HG02870 (cell line): ENCODE measurements around the gene RCAN3.
A peak's percentile ranks its signal among the peaks of the same experiment; 100 is the strongest.
"Not testable (repeated sequence)": the region's sequence is repeated elsewhere in the genome, so short reads cannot be mapped to it uniquely, and the experiment has no call there.

Source experiments
- ATAC-seq: cut with Tn5 transposase; IDR thresholded peaks from one replicate; pipeline ENCODE4 v1.9.1; 2021; ENCODE audit warnings: mild to moderate bottlenecking, moderate library complexity; ENCODE audit not compliant: unreplicated experiment

Gene RCAN3

DNA sequence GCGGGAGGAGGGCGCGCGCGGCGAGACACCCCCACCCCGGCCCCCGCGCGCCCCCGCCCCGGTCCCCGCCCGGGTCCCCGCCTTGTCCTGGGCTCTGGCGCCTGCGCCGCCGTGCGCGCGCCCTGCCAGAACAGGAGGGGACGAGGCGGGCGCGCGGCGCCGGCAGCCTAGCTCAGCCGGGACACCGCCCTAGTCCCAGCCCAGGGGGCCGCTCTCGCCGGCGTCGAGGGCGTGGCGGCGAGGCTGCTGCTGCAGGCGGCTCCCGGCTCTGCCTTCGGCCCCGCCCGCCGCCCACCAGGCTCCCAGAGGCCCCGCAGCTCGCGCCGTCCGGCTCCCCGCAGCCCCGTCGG is at the start of gene RCAN3:
RCAN3 (plus strand) TSS at position 128 of the 350 bp plus-strand sequence. CDS start 11,537 bp downstream, outside the sequence.
- ATAC-seq = no peak

DNA sequence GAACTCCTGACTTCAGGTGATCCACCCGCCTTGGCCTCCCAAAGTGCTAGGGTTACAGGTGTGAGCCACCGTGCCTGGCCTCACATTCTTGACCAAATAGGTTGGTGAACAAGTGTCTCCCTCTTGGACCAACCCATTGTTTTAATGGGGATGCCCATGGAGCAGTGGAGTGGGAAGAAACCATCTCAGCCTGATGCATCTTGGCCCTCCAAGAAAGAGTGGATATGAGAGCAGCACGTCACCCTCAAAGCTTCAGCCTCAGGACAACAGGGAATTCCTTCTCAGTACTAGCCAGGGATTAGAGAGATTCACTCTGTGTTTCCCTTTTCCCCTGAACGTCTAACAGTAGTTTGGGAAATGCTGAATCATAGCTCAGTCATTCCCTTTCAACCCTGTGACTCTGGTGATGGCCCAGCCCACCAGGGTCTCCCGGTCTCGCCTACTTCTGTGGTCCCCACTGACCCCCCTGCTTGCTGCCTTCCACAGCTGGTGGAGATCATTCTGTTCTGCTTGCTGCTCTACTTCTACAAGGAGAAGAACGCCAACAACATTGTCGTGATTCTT is 49.6 kb upstream of the RCAN3 start:
- ATAC-seq = no peak

DNA sequence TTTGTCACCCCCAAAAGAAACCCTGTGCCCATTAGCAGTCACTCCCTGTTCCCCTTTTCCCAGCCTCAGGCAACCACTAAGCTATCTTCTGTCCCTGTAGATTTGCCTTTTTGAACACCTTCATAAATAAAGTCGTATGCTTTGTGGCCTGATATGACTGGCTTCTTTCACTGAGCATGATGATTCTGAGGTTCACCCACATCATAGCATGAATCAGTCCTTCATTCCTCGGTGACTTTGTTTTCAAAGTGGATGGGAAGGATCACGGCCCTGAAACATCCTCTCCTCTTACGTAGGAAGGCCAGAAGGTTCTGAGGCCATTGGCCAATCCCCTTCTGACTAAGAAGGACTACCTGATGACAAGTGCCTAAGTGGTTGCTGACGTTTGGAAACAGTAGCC is 48.0 kb upstream of the RCAN3 start:
- ATAC-seq = no peak

DNA sequence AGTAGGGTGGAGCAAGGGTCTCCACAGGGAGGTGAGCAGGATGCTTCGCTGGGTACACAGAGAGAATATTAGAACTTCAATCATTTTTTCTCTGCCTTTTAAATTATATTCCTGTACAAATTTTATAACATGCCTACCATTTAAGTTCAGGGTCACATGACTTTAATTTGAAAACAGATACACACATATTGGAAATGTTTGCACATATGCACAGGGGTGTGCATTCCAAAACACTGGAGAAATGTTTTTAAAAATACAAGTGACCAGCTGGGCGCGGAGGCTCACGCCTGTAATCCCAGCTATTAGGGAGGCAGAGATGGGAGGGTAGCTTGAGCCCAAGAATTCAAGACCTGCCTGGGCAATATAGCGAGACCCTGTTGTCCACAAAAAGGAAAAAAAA is 47.4 kb upstream of the RCAN3 start:
- ATAC-seq = no peak

DNA sequence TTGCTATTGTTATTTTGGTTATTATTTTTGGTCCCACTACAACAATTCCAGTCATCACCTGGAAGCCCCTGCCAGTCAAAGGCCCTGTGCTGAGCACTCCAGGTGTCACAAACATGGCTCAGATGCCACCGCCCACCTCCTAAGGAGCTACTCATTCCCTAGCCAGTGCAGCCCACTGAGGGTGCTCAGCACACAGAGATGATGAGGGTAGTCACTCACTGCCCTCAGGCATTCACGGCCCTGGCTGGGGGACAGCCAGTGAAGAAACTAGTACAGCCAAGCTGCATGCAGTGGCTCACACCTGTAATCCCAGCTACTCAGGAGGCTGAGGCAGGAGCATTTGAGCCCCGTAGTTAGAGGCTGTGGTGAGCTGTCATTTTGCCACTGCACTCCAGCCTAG is 44.8 kb upstream of the RCAN3 start:
- no peak for ATAC-seq

DNA sequence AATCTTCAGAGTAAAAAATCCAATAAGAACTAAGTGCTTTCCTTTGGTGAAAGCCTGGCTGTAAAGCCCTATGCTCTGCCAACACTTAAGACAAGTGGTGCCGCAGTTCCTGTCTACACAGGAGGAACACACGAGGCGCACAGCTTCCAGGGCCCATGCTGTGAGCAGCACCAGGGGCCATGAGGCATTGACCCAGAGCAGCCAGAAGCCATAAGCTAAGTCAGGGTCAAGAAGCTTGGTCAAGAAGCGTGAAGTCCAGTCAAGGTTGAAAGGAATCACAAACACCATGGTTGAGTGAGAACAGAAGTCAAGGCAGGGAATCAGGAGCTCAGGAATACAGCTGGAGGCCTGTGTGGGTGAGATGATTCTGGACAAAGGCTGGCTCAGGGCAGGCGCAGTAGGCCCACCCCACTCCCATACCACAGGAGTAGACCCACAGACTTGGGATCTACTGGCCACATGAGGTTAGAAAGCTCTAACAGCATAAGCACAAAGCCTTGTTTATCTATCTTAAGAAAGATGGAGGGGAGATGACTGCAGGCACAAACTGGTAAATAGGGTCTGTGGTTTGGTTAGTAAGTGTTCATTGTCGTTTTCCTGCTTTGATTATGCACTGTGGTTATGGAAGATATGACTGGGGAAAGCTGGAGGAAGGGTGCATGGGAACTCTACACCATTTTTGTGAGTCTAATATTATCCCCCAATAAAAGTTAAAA is 42.9 kb upstream of the RCAN3 start:
- ATAC-seq = no peak

DNA sequence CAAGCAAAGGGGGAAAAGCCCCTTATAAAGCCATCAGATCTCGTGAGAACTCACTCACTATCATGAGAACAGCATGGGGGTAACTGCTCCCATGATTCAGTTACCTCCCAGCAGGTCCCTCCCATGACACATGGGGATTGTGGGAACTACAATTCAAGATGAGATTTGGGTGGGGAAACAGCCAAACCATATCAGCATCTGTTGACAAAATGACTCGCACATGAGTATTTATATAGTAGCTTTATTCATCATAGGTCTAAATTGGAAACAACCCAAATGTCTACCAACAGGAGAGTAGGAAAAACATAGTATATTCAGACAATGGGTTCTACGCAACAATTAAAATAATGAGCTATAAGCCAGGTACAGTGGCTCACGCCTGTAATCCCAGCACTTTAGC is 40.5 kb upstream of the RCAN3 start:
- ATAC-seq = not testable (repeated sequence)

DNA sequence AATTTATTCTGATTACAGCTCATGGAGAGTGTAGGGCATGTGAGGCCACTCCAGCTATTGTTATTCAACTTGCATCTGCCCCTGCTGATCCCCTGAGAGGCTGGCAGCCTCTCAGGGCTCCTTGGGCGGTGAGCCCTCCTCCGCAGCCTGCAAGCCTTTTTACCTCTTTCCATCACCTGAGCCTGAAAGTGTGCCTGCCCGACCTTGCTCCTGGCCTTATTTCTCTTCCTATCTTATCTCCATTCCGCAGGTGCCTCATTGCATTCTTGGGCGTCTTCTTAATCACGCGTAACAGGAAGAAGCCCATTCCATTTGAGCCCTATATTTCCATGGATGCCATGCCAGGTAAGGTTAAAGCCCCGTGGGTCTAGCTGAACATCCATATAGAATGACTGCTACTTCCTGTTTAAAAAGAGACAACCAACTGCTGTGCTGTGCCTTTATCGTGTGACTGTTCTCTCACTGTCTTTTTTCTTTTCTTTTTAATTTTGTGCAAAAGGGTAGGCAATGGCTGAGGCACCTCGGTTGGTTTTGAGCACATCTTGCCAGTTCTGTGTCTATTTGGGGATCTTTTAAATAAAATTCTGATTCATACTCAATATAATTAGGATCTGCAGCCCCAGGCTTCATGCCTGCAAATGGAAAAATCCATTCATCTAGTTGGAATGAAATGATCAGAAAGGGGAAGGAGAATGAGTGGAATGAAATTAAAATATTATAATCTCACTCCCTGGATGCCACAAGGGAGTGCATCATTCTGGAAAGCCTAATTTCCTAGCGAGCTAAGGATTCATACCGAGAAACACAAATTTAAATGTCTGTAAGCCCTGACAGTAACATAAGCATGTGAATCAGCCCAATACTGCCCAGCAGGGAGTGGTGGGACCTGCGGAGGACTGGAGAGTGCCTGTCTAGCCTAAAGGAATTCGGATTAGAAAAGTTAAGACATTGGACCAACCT is 38.6 kb upstream of the RCAN3 start:
- no peak for ATAC-seq

DNA sequence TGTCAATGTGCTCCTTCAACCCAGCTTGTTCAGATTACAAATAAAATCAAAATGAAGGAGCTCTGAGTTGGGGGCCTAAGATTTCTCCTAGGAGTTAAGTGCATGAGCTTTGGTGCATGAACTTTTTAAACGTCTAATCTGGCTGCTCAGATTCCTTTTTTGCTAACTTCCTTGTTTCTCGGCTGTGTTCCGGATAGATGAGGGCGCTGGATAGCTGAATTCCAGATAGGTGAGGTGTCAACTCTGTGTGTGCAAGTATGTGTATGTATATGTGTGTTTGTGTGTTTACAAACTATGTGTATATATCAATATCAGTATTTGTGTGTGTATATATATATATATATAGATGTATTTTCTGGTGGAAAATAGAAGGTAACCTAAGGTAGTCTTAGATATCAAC is 37.5 kb upstream of the RCAN3 start:
- no peak for ATAC-seq

DNA sequence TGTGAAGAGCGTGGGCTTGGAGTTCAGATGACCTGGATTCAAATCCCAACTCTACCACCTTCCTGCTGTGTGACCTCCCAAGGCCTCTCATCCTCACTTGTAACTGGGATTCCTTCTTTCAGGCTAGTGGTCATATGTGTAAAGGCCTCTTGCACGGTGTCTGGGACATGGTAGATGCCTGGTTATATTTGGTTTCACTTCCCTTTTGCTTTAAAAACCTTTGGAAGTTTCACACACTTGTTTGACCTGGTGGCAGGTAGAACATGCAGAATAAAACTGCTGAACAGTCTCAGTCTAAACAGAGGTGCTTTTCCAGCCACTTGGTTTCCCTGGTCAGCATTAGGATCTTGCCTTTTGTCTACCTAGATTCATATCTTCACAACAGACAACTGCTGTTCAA is 37.0 kb upstream of the RCAN3 start:
- no peak for ATAC-seq

DNA sequence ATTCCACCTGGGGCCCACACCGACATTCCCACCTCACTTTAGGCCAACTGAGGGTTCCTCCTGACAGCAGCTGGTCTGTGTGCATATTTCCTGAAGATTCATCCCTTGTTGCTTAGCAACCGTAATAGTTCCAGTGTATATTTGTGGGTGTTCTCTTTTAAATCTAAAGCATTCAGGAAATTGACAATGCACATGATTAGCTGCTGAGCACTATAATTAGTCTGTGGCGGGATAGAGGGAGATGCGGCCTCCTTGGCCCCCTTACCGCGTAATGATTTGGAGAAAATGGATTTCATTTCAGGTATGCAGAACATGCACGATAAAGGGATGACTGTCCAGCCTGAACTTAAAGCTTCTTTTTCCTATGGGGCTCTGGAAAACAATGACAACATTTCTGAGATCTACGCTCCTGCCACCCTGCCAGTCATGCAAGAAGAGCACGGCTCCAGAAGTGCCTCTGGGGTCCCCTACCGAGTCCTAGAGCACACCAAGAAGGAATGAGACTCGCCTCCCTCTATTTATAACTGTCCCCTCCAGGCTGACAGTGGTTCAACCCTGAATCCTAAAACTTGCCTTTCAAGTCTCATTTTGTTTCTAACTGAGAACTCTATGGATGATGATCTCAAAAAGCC is 33.8 kb upstream of the RCAN3 start:
- ATAC-seq = no peak

DNA sequence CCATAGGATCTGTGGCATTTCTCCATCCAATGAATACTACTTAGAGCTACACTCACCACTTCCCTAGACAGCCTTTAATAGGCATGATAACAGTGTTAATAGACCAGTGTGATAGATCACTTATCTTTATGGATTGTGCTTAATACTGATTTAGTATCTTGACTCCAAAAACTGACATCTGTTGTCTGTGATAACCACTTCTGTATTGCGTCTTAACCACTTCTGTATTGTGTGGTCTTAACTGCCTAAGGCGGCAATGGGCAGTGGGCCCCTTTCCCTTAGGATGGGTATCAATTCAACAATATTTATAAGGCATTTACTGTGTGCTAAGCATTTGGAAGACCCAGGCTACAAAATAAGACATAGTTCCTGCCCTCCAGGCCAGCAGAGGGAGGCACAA is 32.0 kb upstream of the RCAN3 start:
- no peak for ATAC-seq

DNA sequence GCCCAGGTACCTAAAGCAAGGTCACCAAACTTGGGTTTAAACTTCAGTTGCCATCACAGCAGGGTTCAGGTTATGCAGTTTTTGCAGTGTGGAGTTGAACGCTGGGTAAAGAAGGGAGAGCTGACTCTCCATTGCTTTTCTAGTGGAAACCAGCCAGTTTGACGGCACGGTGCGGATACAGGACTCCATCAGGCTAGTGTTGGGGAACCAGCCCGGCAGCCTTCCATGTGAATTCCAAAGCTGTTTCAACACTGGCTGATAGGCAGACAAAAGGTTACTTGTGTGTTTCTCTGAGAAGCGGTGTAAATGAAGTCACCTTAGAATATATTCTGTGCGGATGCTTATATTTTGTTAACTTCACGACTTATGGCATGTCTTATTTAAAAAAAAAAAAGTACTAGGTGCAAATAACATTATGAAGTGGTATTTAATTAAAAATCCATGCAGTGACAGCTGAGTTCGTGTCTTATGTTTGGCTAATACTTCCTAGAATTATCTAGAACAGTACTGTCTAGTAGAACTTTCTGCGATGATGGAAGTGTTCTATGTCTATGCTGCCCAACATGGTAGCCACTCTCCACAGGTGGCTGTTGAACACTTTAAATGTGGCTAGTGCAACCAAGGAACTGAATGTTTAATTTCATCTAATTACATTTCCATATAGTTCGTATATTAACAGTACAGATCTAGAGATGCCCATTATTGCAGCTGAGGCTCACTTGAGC is 29.9 kb upstream of the RCAN3 start:
- ATAC-seq = no peak

DNA sequence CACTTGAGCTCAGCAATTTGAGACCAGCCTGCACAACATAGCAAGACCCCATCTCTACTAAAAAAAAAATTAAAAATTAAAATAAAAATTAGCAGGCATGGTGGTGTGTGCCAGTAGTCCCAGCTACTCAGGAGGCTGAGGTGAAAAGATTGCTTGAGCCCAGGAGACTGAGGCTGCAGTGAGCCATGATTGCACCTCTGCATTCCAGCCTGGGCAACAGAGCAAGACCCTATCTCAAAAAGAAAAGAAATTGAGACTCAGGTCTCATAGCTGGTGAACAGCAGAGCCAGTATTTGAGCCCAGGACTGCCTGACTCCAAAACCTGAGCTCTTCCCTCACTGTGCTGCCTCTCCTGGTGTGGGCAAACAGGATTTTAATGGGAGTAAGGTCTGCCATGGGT is 28.4 kb upstream of the RCAN3 start:
- ATAC-seq = no peak

DNA sequence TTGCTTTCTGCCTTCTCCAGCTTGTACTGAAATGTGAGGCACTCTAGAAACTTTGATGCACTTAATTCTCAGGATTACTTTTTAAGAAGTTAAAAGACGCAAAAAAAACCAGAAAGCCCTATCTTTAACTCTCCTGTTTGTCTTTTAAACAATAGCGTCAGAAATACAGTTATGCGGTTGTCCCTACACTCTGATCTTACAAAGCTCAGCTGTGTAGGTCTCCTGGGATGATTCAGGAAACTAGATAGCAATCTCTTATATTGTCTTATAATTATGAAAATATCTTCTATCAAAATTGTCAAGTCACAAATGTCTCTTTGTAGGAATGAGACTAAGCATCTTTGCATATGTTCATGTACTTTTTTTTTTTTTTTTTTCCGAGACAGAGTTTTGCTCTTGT is 26.9 kb upstream of the RCAN3 start:
- no peak for ATAC-seq

DNA sequence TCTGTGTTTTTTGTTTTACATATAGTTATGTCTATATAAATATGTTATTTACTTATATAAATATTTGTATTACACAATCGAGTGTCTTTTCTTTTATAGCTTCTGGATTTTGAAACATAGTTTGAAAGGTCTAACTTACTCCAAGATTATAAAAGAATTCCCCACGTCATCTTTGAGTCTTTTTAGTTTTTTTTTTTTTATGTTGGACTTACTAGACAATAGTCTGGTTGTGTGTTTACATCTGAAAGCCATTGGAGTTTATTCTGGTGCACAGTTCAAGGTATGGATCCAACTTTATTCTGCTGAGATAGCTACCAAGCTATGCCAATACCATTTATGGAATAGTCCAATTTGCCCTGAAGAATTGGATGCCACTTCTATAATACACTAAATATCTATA is 26.1 kb upstream of the RCAN3 start:
- ATAC-seq = no peak

DNA sequence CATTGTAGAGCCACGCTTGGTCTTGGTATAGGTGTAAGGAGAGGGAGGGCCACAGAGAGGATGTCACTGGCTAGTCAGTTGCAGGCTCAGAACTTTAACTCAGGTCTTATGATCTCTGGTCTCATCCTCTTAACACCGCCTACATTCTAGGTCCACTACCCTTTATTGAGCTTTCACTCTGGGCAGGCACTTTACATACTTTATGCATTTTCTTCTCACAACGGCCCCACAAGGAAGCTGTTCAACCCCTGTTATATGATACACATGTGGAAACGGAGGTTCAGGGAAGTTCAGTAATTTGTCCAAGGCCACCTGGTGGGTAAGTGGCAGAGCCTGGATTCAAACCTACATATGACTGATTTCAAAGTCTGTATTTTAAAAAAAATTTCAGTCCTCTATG is 25.3 kb upstream of the RCAN3 start:
- no peak for ATAC-seq

DNA sequence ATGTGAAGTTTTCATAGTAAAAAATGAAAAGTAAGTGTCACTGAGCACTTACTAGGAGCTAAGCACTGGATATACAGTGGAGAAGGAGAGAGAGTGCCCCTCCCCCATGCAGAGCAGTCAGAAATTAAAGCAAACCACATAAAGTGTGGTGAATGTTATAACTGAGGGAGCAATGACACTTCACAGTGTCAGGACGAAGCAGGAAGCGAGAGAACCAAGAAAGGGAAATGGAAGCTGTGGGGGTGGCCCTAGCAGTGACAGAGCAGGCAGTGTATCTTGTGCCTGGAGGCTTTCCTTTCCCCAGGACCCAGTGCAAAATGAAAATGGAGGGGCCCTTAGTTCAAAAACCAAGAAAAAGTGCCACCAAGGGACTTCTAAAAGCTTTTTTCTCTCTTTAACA is 21.5 kb upstream of the RCAN3 start:
- peak; percentile 75 for ATAC-seq

DNA sequence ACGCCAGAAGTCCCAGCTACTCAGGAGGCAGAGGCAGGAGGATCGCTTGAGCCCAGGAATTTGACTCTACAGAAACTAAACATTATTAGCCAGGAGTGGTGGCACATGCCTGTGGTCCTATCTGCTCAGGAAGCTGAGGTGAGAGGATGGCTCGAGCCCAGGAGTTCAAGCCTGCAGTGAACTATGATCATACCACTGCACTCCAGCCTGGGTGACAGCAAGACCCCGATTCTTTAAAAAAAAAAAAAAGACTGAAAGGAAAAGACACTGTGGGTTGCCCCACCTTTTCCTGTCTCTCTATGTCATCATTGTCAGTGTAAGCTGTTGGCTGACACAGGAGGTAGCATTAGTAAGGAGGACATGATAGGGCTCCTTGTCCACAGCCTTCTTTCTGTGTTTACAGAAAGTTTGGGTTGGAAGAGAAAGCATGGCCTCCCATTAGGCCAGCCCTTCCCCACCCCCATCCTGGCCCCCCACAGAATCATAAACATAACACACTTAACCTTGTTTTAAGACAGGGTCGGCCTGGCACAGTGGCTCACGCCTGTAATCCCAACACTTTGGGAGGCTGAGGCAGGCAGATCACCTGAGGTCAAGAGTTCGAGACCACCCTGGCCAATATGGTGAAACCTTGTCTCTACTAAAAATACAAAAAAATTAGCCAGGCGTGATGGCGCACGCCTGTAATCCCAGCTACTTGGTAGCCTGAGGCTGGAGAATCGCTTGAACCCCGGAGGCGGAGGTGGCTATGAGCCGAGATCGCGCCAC is 20.6 kb upstream of the RCAN3 start:
- no peak for ATAC-seq

DNA sequence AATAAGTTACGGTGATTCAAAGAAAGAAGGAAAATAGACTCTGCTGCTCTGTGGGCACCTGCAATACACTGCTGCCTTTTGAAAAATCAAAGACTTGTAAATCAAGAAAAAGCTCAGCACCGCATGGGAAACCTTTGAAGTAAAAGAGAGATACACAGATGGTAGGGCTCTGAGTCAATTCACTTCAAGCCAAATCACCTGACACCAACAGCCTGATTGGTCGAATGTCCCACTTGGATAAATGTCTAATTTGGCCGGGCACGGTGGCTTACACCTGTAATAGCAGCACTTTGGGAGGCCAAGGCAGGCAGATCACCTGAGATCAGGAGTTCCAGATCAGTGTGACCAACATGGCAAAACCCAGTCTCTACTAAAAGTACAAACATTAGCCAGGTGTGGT is 19.2 kb upstream of the RCAN3 start:
- no peak for ATAC-seq
